PC-9 (cell line): ENCODE measurements around the gene POLR1D. TPM values are rescaled to one million over a fixed set of nuclear protein-coding genes. Genes with fewer than 3 reads are reported as not detected.

Experiments used
- BruUV-seq: library from RNA; stranded (reverse); fragments of 400-500 nt; replicated peaks from 2 replicates; lab custom pipeline; 2021; lab: Mats Ljungman, UMichigan
- CTCF ChIA-PET: fragments of 300-600 bp; sonication (Branson Sonifier 250); formaldehyde crosslinking; loops from one replicate; lab custom pipeline; 2022; ENCODE audit warnings: antibody characterized with exemption; lab: Charles Lee
- POLR2A ChIA-PET: fragments of 300-600 bp; sonication (Branson Sonifier 250); formaldehyde crosslinking; loops from one replicate; lab custom pipeline; 2022; ENCODE audit warnings: antibody characterized with exemption; ENCODE audit not compliant: unreplicated experiment; lab: Charles Lee
- DNase-seq, 2 experiments: peaks; one replicate each; pipeline versions ENCODE4 v3.0.0 to v3.0.0-alpha.2; 2015 to 2022; ENCODE audit warnings: mixed read lengths in 1 of 2
- H2AFZ ChIP-seq: fragments of 200-600 bp; sonication (generic); 2 replicates; pipeline ENCODE4 v1.8.1; 2017; ENCODE audit warnings: antibody characterized with exemption
- H3F3A ChIP-seq: fragments of 200-600 bp; sonication (generic); 2 replicates; pipeline ENCODE4 v1.8.1; 2017; ENCODE audit warnings: antibody characterized with exemption, mild to moderate bottlenecking, low read depth; ENCODE audit not compliant: insufficient read depth
- H3K27ac ChIP-seq: fragments of 200-600 bp; sonication (generic); 2 replicates; pipeline ENCODE4 v1.6.1; 2016; ENCODE audit warnings: mixed run types
- H3K27me3 ChIP-seq: fragments of 200-600 bp; sonication (generic); 2 replicates; pipeline ENCODE4 v1.6.1; 2016; ENCODE audit warnings: low read depth, mixed run types; ENCODE audit not compliant: insufficient read depth
- H3K36me3 ChIP-seq: fragments of 200-600 bp; sonication (generic); 2 replicates; pipeline ENCODE4 v1.6.1; 2016; ENCODE audit warnings: low read depth, mixed run types
- H3K4me1 ChIP-seq: fragments of 200-600 bp; sonication (generic); replicated peaks from 2 replicates; pipeline ENCODE4 v1.6.1; 2016; ENCODE audit warnings: mixed run types; ENCODE audit not compliant: insufficient read depth
- H3K4me2 ChIP-seq: fragments of 200-600 bp; sonication (generic); 2 replicates; pipeline ENCODE4 v1.6.1; 2017; ENCODE audit warnings: mixed run types
- H3K4me3 ChIP-seq: fragments of 200-600 bp; sonication (generic); 2 replicates; pipeline ENCODE4 v1.6.1; 2016; ENCODE audit warnings: mixed run types
- H3K79me2 ChIP-seq: fragments of 200-600 bp; sonication (generic); 2 replicates; pipeline ENCODE4 v1.6.1; 2017; ENCODE audit warnings: low read depth, mixed run types
- H3K9me2 ChIP-seq: fragments of 200-600 bp; sonication (generic); 2 replicates; pipeline ENCODE4 v1.8.1; 2017; ENCODE audit warnings: mild to moderate bottlenecking; ENCODE audit not compliant: insufficient read depth
- H3K9me3 ChIP-seq: fragments of 200-600 bp; sonication (generic); 2 replicates; pipeline ENCODE4 v1.8.1; 2016; ENCODE audit warnings: low read depth; ENCODE audit not compliant: insufficient read depth
- H4K20me1 ChIP-seq: fragments of 200-600 bp; sonication (generic); 2 replicates; pipeline ENCODE4 v1.8.1; 2017; ENCODE audit not compliant: insufficient read depth
- CTCF ChIP-seq: fragments of 200-600 bp; sonication (generic); conservative IDR thresholded peaks from 2 replicates; pipeline ENCODE4 v1.6.1; 2017; ENCODE audit warnings: mixed run types, antibody characterized with exemption, mild to moderate bottlenecking, moderate library complexity
- EZH2 ChIP-seq: fragments of 200-600 bp; sonication (generic); IDR thresholded peaks from 2 replicates; pipeline ENCODE4 v1.8.0; 2017; ENCODE audit warnings: antibody characterized with exemption, low read depth
- intact Hi-C: fragments of 100-400 bp; cut with micrococcal nuclease; formaldehyde crosslinking; loops from one replicate; pipeline ENCODE4 v1.10.0; 2022; ENCODE audit not compliant: unreplicated experiment
- total RNA-seq: library from RNA; stranded (reverse); gene quantifications from 2 replicates; pipeline ENCODE4 v1.2.3, GENCODE V29; 2021

Gene POLR1D
- total RNA-seq, 1 experiment from 2014 or later, result 119 TPM

DNA sequence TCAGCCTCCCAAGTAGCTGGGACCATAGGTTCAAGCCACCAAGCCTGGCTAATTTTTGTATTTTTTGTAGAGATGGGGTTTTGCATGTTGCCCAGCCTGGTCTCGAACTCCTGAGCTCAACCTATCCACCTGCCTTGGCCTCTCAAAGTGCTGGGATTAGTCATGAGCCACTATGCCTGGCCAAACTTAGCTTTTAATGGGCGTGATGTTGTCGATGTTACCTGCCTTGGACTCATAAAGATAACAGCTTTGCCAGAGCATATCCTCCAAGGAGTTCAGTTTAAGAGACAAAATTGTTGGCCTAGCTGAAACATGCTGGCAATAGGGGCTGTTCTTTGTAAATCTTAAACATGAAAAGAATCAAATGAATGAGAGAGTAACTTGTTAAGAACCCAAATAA is 13.1 kb downstream of the POLR1D start:
- Histone ChIP-seq H3K9me3 (no peaks in the 10 kb centered on the region), H3K4me1 (no peaks in the 10 kb centered on the region), H3K27ac (no peak overlapping the region), H3K27me3 (no peaks in the 10 kb centered on the region), H3K4me2 (no peak overlapping the region), H3K9me2 (no peaks in the 10 kb centered on the region), H3F3A (no peaks in the 10 kb centered on the region), H3K36me3 (0 out of 2 replicates have a peak, but pooled peaks cover 10% of the 10 kb centered on the region), H2AFZ (no peak overlapping the region), H4K20me1 (peaks cover 44% of the 10 kb centered on the region), H3K4me3 (no peak overlapping the region), H3K79me2 (peaks cover 62% of the 10 kb centered on the region)
- CTCF ChIA-PET, result no interaction called here
- DNase-seq, result no peak
- TF ChIP-seq CTCF, result no peak
- TF ChIP-seq EZH2, result no peak
- POLR2A ChIA-PET, result no interaction called here
- intact Hi-C loops, result no loop called here
- BruUV-seq, result no TSS peak

- H3K9me3 ChIP-seq, result no peaks in the 10 kb centered on the region
- CTCF ChIA-PET, result no interaction called here
- no peak for DNase-seq
These were observed 13.6 kb downstream of the POLR1D start for GRCh38 chr13:27635266-27635665.

DNA sequence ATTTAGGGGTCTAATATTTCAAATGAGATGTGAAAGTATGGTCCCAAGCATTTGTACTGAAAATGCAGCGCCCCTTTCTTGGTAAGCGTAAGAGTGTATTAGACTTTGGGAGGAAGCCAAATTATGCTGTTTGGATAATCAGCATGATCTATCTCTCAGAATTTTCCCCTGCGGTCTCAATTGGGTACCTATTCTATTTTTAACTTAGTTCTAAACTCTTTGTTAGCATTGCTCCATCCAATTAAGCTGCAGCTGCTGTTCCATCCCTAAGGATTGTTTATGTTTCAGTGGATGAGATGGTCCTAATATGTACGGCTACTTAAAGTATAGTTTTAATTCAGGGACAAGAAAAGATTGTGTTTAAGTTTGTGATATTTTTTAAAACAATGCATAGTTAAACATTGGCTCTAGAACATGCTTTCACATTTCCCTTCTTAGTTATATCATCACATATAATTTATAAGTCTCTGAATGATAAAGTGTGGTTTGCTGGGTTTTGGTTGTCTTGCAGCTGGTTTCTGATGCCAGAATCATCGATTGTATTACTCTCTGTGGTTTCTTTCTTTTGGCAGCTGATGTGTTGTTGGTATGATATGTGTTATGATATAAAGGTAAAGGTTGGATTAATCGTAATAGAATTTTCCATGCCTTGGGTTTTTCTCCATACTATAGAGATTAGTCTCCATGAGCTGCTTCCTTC is 15.0 kb downstream of the POLR1D start:
- H4K20me1 ChIP-seq, result peaks cover 36% of the 10 kb centered on the region
- no peaks in the 10 kb centered on the region for H3K27me3 ChIP-seq
- no peaks in the 10 kb centered on the region for H3F3A ChIP-seq
- H3K27ac ChIP-seq, result no peak overlapping the region
- H3K4me1 ChIP-seq, result no peaks in the 10 kb centered on the region
- no peaks in the 10 kb centered on the region for H3K9me3 ChIP-seq
- intact Hi-C loops, result no loop called here
- POLR2A ChIA-PET, result no interaction called here
- no peak for DNase-seq
- H3K9me2 ChIP-seq, result no peaks in the 10 kb centered on the region
- no peak overlapping the region for H3K4me3 ChIP-seq
- TF ChIP-seq CTCF (no peak), EZH2 (no peak)
- CTCF ChIA-PET, result no interaction called here
- H3K36me3 ChIP-seq, result peaks cover 12% of the 10 kb centered on the region; the same call in 1 of the 2 replicates
- H3K4me2 ChIP-seq, result no peak overlapping the region
- no TSS peak for BruUV-seq
- H3K79me2 ChIP-seq, result peaks cover 65% of the 10 kb centered on the region
- H2AFZ ChIP-seq, result no peak overlapping the region

More at GRCh38 chr13:27635266-27635665, 13.6 kb downstream of the POLR1D start:
- peaks cover 10% of the 10 kb centered on the region; the same call in 1 of the 2 replicates for H3K36me3 ChIP-seq
- H2AFZ ChIP-seq, result no peak overlapping the region
- TF ChIP-seq CTCF, result no peak
- TF ChIP-seq EZH2, result no peak
- POLR2A ChIA-PET, result interaction anchor here (0.7 kb wide), 1 partner anchor 8 kb away, joined by 3 read pairs; no protein-coding TSS in a partner anchor
- no peaks in the 10 kb centered on the region for H3K4me1 ChIP-seq
- H3K27ac ChIP-seq, result no peak overlapping the region
- BruUV-seq, result no TSS peak
- intact Hi-C loops, result no loop called here
- no peaks in the 10 kb centered on the region for H3K27me3 ChIP-seq
- peaks cover 62% of the 10 kb centered on the region for H3K79me2 ChIP-seq
- no peaks in the 10 kb centered on the region for H3F3A ChIP-seq
- no peak overlapping the region for H3K4me2 ChIP-seq
- H3K4me3 ChIP-seq, result no peak overlapping the region
- H4K20me1 ChIP-seq, result peaks cover 44% of the 10 kb centered on the region
- H3K9me2 ChIP-seq, result no peaks in the 10 kb centered on the region
